Keratinocyte (primary cell): Measurements from ENCODE around the gene ZNF780B.
"Not testable (repeated sequence)": the region's sequence is repeated elsewhere in the genome, so short reads cannot be mapped to it uniquely, and the experiment has no call there.

Source experiments
- EZH2 ChIP-seq: IDR thresholded peaks from one replicate; pipeline ENCODE4 v1.6.1; 2012; ENCODE audit warnings: inconsistent platforms, mild to moderate bottlenecking, low read length, moderate library complexity
- TF ChIP-seq, protein P1 (sequence below), 3 experiments: IDR thresholded peaks in 1 of 3; conservative IDR thresholded peaks in 1 of 3; optimal IDR thresholded peaks in 1 of 3; 2 replicates in 2 of 3; 3 replicates in 1 of 3; pipeline versions ENCODE3 to v1.5.1; 2011; ENCODE audit warnings: low read length in 3 of 3, mild to moderate bottlenecking in 3 of 3, moderate library complexity in 2 of 3, control low read depth in 1 of 3, inconsistent platforms in 1 of 3; ENCODE audit not compliant: insufficient read depth in 2 of 3; ENCODE audit errors: extremely low read depth in 1 of 3

DNA sequence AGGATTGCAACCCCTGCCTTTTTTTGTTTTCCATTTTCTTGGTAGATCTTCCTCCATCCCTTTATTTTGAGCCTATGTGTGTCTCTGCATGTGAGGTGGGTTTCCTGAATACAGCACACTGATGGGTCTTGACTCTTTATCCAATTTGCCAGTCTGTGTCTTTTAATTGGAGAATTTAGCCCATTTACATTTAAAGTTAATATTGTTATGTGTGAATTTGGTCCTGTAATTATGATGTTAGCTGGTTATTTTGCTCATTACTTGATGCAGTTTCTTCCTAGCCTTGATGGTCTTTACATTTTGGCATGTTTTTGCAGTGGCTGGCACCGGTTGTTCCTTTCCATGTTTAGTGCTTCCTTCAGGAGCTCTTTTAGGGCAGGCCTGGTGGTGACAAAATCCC, 14.3 kb downstream of the ZNF780B start:
- TF ChIP-seq, protein P1, sequence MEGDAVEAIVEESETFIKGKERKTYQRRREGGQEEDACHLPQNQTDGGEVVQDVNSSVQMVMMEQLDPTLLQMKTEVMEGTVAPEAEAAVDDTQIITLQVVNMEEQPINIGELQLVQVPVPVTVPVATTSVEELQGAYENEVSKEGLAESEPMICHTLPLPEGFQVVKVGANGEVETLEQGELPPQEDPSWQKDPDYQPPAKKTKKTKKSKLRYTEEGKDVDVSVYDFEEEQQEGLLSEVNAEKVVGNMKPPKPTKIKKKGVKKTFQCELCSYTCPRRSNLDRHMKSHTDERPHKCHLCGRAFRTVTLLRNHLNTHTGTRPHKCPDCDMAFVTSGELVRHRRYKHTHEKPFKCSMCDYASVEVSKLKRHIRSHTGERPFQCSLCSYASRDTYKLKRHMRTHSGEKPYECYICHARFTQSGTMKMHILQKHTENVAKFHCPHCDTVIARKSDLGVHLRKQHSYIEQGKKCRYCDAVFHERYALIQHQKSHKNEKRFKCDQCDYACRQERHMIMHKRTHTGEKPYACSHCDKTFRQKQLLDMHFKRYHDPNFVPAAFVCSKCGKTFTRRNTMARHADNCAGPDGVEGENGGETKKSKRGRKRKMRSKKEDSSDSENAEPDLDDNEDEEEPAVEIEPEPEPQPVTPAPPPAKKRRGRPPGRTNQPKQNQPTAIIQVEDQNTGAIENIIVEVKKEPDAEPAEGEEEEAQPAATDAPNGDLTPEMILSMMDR (optimal IDR thresholded peaks at IDR 0.05 in 1 of 3, IDR thresholded peaks at IDR 0.05 in 1 of 3, conservative IDR thresholded peaks at IDR 0.05 in 1 of 3; ENCODE audit: extremely low read depth in 1 of 3, insufficient read depth in 2 of 3, low read length in 3 of 3): not testable (repeated sequence)
- not testable (repeated sequence) for TF ChIP-seq EZH2
